Kidney (tissue), 14 donors: ENCODE data around the gene FOCAD. TPM values are rescaled to one million over a fixed set of nuclear protein-coding genes. Genes with fewer than 3 reads are reported as not detected.

Experiments used
- DNase-seq, 5 donors: peaks; one replicate each; pipeline ENCODE4 v3.0.0-alpha.2; 2013 to 2020
- FAIRE-seq: peaks from 2 replicates; lab custom pipeline; 2012; peaks lifted over from hg19 to GRCh38; lab: Jason Lieb, UNC
- H3K27ac ChIP-seq, 2 donors: one replicate each; pipeline ENCODE4 v1.7.0; 2013; ENCODE audit warnings: low read depth in 2 of 2, low read length in 2 of 2, inconsistent platforms in 1 of 2
- H3K27me3 ChIP-seq: one replicate; pipeline ENCODE4 v1.7.1; 2013; ENCODE audit warnings: low read length, inconsistent platforms; ENCODE audit not compliant: control insufficient read depth, insufficient read depth
- H3K36me3 ChIP-seq, 3 donors: one replicate each; pipeline versions ENCODE4 v1.7.0 to v1.7.1; 2013; ENCODE audit warnings: low read length in 3 of 3, control low read depth in 1 of 3, inconsistent platforms in 1 of 3; ENCODE audit not compliant: insufficient read depth in 3 of 3, control insufficient read depth in 2 of 3
- H3K4me1 ChIP-seq, 3 donors: one replicate each; pipeline versions ENCODE4 v1.7.0 to v1.7.1; 2013; ENCODE audit warnings: low read length in 3 of 3, inconsistent platforms in 1 of 3, low read depth in 1 of 3; ENCODE audit not compliant: control insufficient read depth in 2 of 3, insufficient read depth in 2 of 3
- H3K4me3 ChIP-seq, 3 donors: one replicate each; pipeline versions ENCODE4 v1.7.0 to v1.8.1; 2013; ENCODE audit warnings: low read length in 3 of 3, control low read depth in 1 of 3, inconsistent platforms in 1 of 3
- H3K9ac ChIP-seq, 3 donors: one replicate each; pipeline versions ENCODE4 v1.7.0 to v1.7.1; 2013; ENCODE audit warnings: low read length in 3 of 3, control low read depth in 1 of 3, inconsistent platforms in 1 of 3
- H3K9me3 ChIP-seq, 3 donors: one replicate each; pipeline versions ENCODE4 v1.7.0 to v1.7.1; 2013; ENCODE audit warnings: low read length in 3 of 3, control low read depth in 1 of 3, inconsistent platforms in 1 of 3; ENCODE audit not compliant: control insufficient read depth in 2 of 3, insufficient read depth in 1 of 3
- intact Hi-C: fragments of 100-400 bp; cut with DNase I; formaldehyde crosslinking; loops from one replicate; pipeline ENCODE4 v1.11.1; 2022
- polyA plus RNA-seq: library from polyadenylated mRNA; stranded (reverse); fragments of 350-450 nt; fragmentation: Illumina TruSeq; extraction: RNeasy Lipid Tissue Mini Kit (QIAGEN cat#74804); gene quantifications from one replicate; pipeline ENCODE4 v1.2.3, GENCODE V29; 2014; ENCODE audit warnings: low read depth, low replicate concordance; ENCODE audit not compliant: insufficient read depth
- total RNA-seq: library from RNA; stranded (reverse); fragmentation: NEBNext Ultra II Directional; extraction: Animal tissue kit (Norgen Biotek cat#: 25700); gene quantifications from one replicate; pipeline ENCODE4 v1.2.1, GENCODE V29; 2021
- TF ChIP-seq, protein P1 (sequence below): IDR thresholded peaks from 3 replicates; pipeline ENCODE4 v1.5.1; 2012; ENCODE audit warnings: mild to moderate bottlenecking, moderate library complexity, borderline replicate concordance; ENCODE audit not compliant: insufficient read depth; ENCODE audit errors: extremely low read depth
- donor health status: control.
- donor health status: control.
- donor health status: control.
- donor health status: control.
- donor health status: control.
- donor health status: DM: yes; HTN: yes; CAD: no.
- donor health status: Normal renal cell carcinoma (clear cell type).

The FOCAD gene
- total and polyA plus RNA-seq, 2 donors from 2014 or later = 12.2 to 35.7 TPM

DNA sequence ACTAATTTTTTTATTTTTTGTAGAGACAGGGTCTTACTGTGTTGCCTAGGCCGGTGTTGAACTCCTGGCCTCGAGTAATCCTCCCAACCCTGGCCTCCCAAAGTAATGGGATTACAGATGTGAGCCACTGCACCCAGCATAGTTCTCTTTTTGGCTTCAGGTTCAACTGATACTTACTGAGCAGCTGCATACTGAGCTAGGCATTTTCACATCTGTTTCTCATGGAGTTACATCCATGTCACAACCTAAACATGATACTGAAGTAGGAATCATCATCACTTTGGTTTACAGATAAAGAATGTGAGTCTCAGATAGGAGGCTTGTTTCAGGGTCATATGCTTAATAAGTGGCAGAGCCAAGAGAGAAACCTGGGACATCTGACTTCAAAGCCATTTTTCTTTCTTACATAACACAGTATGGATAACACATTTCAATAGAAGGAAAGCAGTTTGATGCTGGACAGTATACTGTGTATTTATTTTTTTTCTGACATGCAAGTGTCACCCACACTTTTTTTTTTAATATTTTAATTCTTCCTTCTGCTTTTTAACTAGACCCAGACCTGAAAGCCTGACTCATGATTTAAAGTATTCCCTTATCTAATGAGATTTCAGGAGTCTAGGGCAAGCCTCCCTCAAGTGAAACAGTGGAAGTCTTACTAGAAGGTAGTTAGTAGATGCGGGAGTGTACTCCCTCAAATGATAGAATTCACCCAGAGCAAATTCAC, 256.6 kb downstream of the FOCAD start:
- no peaks in the 10 kb centered on the region for H3K36me3 ChIP-seq
- no peak overlapping the region for H3K9ac ChIP-seq
- H3K9me3 ChIP-seq = no peaks in the 10 kb centered on the region
- H3K27me3 ChIP-seq = no peaks in the 10 kb centered on the region
- no peak overlapping the region for H3K4me3 ChIP-seq
- no peaks in the 10 kb centered on the region for H3K4me1 ChIP-seq
- TF ChIP-seq, protein P1, sequence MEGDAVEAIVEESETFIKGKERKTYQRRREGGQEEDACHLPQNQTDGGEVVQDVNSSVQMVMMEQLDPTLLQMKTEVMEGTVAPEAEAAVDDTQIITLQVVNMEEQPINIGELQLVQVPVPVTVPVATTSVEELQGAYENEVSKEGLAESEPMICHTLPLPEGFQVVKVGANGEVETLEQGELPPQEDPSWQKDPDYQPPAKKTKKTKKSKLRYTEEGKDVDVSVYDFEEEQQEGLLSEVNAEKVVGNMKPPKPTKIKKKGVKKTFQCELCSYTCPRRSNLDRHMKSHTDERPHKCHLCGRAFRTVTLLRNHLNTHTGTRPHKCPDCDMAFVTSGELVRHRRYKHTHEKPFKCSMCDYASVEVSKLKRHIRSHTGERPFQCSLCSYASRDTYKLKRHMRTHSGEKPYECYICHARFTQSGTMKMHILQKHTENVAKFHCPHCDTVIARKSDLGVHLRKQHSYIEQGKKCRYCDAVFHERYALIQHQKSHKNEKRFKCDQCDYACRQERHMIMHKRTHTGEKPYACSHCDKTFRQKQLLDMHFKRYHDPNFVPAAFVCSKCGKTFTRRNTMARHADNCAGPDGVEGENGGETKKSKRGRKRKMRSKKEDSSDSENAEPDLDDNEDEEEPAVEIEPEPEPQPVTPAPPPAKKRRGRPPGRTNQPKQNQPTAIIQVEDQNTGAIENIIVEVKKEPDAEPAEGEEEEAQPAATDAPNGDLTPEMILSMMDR = no peak
- intact Hi-C loops = loop anchor here (10.0 kb wide), 2 partner anchors 586 to 1016 kb away; no protein-coding TSS in a partner anchor
- no peak overlapping the region for H3K27ac ChIP-seq
- no peak for DNase-seq
- FAIRE-seq = no peak

DNA sequence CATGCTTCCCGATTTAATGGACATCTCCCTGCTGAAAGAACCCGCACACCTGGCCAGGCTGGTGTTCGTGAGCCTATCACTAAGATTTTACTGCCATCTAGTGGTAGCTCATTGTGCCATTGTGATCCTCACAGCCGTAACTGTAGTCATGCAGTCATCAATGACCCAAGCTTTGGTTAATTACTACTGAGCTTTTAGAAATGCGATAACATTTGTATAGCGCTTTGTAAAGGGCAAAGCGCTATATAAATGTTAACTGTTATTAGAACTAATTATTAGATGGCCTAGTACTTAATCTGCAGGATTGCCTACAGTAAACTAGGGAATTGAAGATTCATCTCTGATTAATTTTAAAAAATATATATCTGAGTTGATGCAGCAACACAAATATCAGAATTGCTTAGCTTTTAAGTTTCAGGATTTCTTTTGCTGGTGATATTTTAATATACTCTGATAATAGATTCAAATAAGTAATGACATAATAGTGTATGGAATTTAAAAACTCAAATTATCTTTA, 257.2 kb downstream of the FOCAD start:
- H3K9me3 ChIP-seq = no peaks in the 10 kb centered on the region
- no peak overlapping the region for H3K9ac ChIP-seq
- no peak overlapping the region for H3K27ac ChIP-seq
- H3K36me3 ChIP-seq = no peaks in the 10 kb centered on the region
- TF ChIP-seq, protein P1 = peak; percentile 77
- peak; percentile 65 for FAIRE-seq
- H3K4me3 ChIP-seq = no peak overlapping the region
- no peaks in the 10 kb centered on the region for H3K27me3 ChIP-seq
- no peaks in the 10 kb centered on the region for H3K4me1 ChIP-seq
- peak in 4 of 5 donors; percentile 50 to 86 (median 71) for DNase-seq
- intact Hi-C loops = loop anchor here (10.0 kb wide), 2 partner anchors 586 to 1016 kb away; no protein-coding TSS in a partner anchor

DNA sequence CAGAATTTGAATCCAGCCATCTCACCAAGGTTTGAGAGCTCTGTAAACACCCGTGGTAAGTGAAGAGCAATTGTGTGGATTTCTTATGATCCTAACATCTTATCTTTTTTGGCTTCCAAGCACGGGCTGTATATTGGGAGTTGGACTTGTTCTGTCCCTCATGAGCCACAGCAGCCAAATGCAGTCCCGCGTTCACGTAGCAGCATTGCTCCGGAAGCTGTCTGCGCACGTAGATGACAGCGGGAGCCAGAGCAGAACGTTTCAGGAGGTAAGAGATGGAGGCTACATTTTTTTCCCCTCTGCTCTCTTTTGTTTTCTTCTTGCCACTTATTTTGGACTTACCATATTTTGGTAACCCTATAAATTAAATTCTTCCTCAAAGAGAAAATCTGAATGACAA, 260.4 kb downstream of the FOCAD start:
- intact Hi-C loops = loop anchor here (10.0 kb wide), 2 partner anchors 590 to 1020 kb away; no protein-coding TSS in a partner anchor

More for the DNA sequence above, 260.4 kb downstream of the FOCAD start:
- no peaks in the 10 kb centered on the region for H3K9me3 ChIP-seq
- FAIRE-seq = no peak
- H3K27me3 ChIP-seq = no peaks in the 10 kb centered on the region
- H3K36me3 ChIP-seq = no peaks in the 10 kb centered on the region
- H3K27ac ChIP-seq = no peak overlapping the region
- TF ChIP-seq, protein P1 = no peak
- no peak overlapping the region for H3K9ac ChIP-seq
- H3K4me3 ChIP-seq = no peak overlapping the region
- DNase-seq = no peak
- H3K4me1 ChIP-seq = no peaks in the 10 kb centered on the region
